Tibial artery (tissue), 4 donors: Measurements from ENCODE around the gene SOBP.

ENCODE experiments used
- DNase-seq, 2 donors: peaks; one replicate each; pipeline ENCODE4 v3.0.0-alpha.2; 2019
- H3K27ac ChIP-seq, 2 donors: fragments of 200-600 bp; sonication (generic) in 1 of 2; 1 replicate in 1 of 2; 2 replicates in 1 of 2; pipeline ENCODE4 v1.5.1; 2018 to 2019; ENCODE audit warnings: mild to moderate bottlenecking in 1 of 2
- H3K27me3 ChIP-seq, 2 donors: fragments of 200-600 bp; sonication (generic) in 1 of 2; one replicate each; pipeline versions ENCODE4 v1.5.1 to v1.6.0; 2016 to 2019
- H3K36me3 ChIP-seq, 3 donors: fragments of 200-600 bp; sonication (generic) in 2 of 3; one replicate each; pipeline ENCODE4 v1.5.1; 2016 to 2019; ENCODE audit warnings: mild to moderate bottlenecking in 2 of 3
- H3K4me1 ChIP-seq, 4 donors: fragments of 200-600 bp; sonication (generic) in 2 of 4; 1 replicate in 3 of 4; 2 replicates in 1 of 4; pipeline ENCODE4 v1.5.1; 2016 to 2019
- H3K4me3 ChIP-seq, 2 donors: fragments of 200-600 bp; sonication (generic) in 1 of 2; 1 replicate in 1 of 2; 2 replicates in 1 of 2; pipeline ENCODE4 v1.5.1; 2018 to 2019; ENCODE audit warnings: mild to moderate bottlenecking in 2 of 2
- H3K9me3 ChIP-seq, 3 donors: fragments of 200-600 bp; sonication (generic) in 1 of 3; one replicate each; pipeline ENCODE4 v1.5.1; 2016 to 2019
- intact Hi-C: fragments of 100-400 bp; cut with DNase I; formaldehyde crosslinking; loops from one replicate; pipeline ENCODE4 v1.15.0; 2023; ENCODE audit warnings: low total_unique reads
- TF ChIP-seq, protein P1 (sequence below), 2 experiments: fragments of 200-600 bp in 1 of 2; fragments of 450-650 bp in 1 of 2; IDR thresholded peaks; one replicate each; pipeline ENCODE4 v1.5.1; 2017 to 2019; ENCODE audit warnings: antibody characterized with exemption in 2 of 2, mild to moderate bottlenecking in 1 of 2, moderate library complexity in 1 of 2

Gene SOBP

DNA sequence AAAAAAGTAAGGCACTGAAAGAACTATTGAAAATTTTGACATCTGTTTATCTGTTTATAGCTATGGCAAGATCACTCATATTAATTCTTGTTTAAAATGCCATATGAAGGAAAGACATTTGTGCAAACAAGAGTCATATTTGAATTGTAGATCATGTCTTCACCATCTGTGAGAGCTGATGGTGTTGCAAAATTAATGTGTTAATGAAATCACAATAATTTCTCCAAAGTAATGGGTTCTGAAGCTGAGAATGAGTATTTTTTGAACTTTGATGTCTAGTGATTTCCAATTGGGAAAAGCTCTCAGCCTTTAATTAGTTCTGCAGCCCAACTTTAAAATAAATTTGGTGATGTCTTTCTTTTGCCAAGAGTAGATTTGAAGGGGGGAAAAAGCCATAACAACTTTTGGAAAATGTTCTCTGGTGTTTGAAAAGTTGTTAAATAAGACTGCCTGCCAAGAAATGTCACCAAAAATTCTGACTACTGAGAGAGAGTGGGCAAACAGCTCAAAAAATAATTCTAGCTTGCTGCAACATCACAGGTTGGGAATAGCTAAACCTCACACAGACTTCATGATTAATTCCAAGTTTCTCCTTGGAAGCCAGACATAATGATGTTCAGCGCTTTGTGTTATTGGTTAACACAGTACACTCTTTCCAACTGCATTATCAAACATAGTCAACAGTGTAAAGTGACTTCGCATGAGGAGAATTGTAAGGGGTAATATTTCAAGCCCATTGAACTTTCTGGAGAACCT lies 142.6 kb downstream of the SOBP start:
- Histone ChIP-seq H3K9me3 (no peaks in the 10 kb centered on the region), H3K4me3 (no peak overlapping the region), H3K27me3 (no peaks in the 10 kb centered on the region), H3K4me1 (peaks cover 0 to 38% (median 17%) of the 10 kb centered on the region in 4 donors), H3K27ac (no peak overlapping the region), H3K36me3 (peaks cover 0 to 18% (median 0%) of the 10 kb centered on the region in 3 donors)
- TF ChIP-seq, protein P1, sequence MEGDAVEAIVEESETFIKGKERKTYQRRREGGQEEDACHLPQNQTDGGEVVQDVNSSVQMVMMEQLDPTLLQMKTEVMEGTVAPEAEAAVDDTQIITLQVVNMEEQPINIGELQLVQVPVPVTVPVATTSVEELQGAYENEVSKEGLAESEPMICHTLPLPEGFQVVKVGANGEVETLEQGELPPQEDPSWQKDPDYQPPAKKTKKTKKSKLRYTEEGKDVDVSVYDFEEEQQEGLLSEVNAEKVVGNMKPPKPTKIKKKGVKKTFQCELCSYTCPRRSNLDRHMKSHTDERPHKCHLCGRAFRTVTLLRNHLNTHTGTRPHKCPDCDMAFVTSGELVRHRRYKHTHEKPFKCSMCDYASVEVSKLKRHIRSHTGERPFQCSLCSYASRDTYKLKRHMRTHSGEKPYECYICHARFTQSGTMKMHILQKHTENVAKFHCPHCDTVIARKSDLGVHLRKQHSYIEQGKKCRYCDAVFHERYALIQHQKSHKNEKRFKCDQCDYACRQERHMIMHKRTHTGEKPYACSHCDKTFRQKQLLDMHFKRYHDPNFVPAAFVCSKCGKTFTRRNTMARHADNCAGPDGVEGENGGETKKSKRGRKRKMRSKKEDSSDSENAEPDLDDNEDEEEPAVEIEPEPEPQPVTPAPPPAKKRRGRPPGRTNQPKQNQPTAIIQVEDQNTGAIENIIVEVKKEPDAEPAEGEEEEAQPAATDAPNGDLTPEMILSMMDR (IDR thresholded peaks at IDR 0.05), result no peak
- intact Hi-C loops, result no loop called here
- no peak for DNase-seq

DNA sequence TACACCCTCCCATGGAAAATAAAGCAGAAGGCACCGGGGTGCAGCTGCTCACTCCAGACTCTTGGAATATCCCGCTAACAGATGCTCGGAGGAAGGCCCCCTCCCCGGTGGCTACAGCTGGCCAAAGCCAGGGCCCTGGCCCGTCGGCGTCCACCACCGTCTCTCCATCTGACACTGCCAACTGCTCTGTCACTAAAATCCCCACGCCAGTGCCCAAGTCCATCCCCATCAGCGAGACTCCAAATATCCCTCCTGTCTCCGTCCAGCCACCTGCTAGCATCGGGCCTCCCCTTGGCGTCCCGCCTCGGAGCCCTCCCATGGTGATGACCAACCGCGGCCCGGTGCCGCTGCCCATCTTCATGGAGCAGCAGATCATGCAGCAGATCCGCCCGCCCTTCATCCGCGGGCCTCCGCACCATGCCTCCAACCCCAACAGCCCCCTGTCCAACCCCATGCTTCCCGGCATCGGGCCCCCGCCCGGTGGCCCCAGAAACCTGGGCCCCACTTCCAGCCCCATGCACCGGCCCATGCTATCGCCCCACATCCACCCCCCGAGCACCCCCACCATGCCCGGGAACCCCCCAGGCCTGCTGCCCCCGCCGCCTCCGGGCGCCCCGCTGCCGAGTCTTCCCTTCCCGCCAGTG lies 143.9 kb downstream of the SOBP start:
- H3K27me3 ChIP-seq, result no peaks in the 10 kb centered on the region
- intact Hi-C loops, result no loop called here
- H3K36me3 ChIP-seq, result peaks cover 0 to 18% (median 0%) of the 10 kb centered on the region in 3 donors
- no peak overlapping the region for H3K4me3 ChIP-seq
- TF ChIP-seq, protein P1 (IDR thresholded peaks at IDR 0.05), result no peak
- H3K9me3 ChIP-seq, result no peaks in the 10 kb centered on the region
- H3K27ac ChIP-seq, result no peak overlapping the region
- peaks cover 0 to 30% (median 14%) of the 10 kb centered on the region in 4 donors for H3K4me1 ChIP-seq
- no peak for DNase-seq

DNA sequence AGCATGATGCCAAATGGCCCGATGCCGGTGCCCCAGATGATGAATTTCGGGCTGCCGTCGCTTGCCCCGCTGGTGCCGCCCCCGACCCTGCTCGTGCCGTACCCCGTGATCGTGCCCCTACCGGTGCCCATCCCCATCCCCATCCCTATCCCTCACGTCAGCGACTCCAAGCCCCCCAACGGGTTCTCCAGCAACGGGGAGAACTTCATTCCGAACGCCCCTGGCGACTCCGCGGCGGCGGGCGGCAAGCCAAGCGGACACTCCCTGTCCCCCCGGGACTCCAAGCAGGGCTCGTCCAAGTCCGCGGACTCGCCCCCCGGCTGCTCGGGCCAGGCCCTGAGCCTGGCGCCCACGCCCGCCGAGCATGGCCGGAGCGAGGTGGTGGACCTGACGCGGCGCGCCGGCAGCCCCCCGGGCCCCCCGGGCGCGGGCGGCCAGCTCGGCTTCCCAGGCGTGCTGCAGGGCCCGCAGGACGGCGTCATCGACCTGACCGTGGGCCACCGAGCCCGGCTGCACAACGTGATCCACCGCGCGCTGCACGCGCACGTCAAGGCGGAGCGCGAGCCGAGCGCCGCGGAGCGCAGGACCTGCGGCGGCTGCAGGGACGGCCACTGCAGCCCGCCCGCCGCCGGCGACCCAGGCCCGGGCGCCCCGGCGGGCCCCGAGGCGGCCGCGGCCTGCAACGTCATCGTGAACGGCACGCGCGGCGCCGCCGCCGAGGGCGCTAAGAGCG lies 144.6 kb downstream of the SOBP start:
- Histone ChIP-seq H3K27ac (no peak overlapping the region), H3K4me3 (peak overlapping the region; percentile 12 to 38), H3K4me1 (peaks cover 0 to 23% (median 11%) of the 10 kb centered on the region in 4 donors), H3K27me3 (no peaks in the 10 kb centered on the region), H3K36me3 (peaks cover 0 to 18% (median 0%) of the 10 kb centered on the region in 3 donors), H3K9me3 (no peaks in the 10 kb centered on the region)
- intact Hi-C loops, result no loop called here
- TF ChIP-seq, protein P1 (IDR thresholded peaks at IDR 0.05), result no peak
- no peak for DNase-seq

DNA sequence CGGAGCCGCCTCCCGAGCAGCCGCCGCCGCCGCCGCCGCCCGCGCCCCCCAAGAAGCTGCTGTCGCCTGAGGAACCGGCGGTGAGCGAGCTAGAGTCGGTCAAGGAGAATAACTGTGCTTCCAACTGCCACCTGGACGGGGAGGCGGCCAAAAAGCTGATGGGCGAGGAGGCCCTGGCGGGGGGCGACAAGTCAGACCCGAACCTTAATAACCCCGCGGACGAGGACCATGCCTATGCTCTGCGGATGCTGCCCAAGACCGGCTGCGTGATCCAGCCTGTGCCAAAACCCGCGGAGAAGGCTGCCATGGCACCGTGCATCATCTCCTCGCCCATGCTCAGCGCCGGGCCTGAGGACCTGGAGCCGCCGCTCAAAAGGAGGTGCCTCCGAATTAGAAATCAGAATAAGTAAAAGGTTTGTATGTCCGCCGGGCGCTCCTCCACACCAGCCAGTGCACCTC lies 145.2 kb downstream of the SOBP start:
- H3K27me3 ChIP-seq, result no peaks in the 10 kb centered on the region
- TF ChIP-seq, protein P1 (IDR thresholded peaks at IDR 0.05), result no peak
- no peaks in the 10 kb centered on the region for H3K9me3 ChIP-seq
- H3K36me3 ChIP-seq, result peaks cover 0 to 18% (median 0%) of the 10 kb centered on the region in 3 donors
- intact Hi-C loops, result no loop called here
- DNase-seq, result no peak
- H3K4me3 ChIP-seq, result peak overlapping the region in 1 of 2 donors; percentile 12
- H3K27ac ChIP-seq, result no peak overlapping the region
- peaks cover 0 to 17% (median 6%) of the 10 kb centered on the region in 4 donors for H3K4me1 ChIP-seq

DNA sequence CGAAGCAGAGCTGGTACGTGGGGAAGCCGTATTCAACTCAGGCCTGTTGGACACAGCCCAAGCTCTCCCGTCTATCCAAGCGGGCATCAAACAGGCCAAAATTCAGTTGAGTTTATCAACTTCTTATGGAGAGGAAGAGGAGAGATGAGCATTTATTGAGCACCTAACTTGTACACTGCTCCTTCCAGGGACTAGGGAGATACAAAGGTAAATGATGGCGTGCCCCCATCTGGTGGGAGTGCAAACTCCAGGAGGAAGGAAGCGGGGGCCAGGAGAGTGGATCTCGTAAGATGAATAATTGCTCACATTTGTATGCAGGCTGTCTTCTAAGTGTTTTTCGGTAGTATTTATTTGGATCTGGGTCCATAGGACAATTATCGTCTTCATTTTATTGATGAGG lies 146.6 kb downstream of the SOBP start:
- intact Hi-C loops, result no loop called here
- no peak for DNase-seq
- Histone ChIP-seq H3K9me3 (no peaks in the 10 kb centered on the region), H3K36me3 (peaks cover 0 to 18% (median 0%) of the 10 kb centered on the region in 3 donors), H3K4me3 (no peak overlapping the region), H3K27me3 (no peaks in the 10 kb centered on the region), H3K4me1 (peaks cover 0 to 16% (median 4%) of the 10 kb centered on the region in 4 donors), H3K27ac (no peak overlapping the region)
- TF ChIP-seq, protein P1 (IDR thresholded peaks at IDR 0.05), result no peak
